Nucleus accumbens (tissue), 56 donors: ENCODE results near the gene PTPN5.

Experiments used
- DNase-seq, 56 donors: peaks; one replicate each; lab custom pipeline; 2025; lab: John Stamatoyannopoulos, UW

PTPN5 gene

GRCh38 chr11:18745251-18745650, 46.3 kb downstream of the PTPN5 start:
- peak in 33 of 56 donors; percentile 18 to 83 (median 53) for DNase-seq

DNA sequence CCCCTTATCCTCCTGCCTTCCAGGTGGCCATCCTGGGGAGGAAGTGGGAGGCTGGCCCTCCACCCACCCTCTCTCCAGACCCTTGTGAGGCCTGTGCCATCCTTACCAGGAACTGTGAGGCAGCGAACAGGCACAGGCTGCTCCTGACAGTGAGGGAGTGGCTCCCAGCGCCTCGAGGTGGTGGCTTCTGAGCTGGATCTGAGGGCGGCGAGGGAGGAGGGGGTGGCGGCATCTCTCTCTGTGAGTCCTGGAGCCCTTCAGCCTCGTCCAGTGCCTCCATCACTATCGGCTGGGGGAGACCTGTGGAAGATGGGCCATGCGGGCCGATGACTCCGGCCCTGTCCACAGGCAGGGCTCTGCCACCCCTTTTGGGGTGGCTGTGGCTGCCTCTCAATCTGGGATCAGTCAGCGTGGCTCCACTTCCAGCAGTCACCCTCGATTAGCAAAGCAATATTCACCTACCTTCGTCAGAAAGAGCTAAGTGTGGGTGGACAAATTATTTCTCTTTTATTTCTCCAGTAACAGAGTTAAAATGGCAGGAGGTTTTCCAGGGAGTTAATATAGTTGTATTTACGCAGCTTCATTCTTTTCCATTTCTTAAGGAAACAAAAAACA, 47.6 kb downstream of the PTPN5 start:
- peak in 28 of 56 donors; percentile 16 to 74 (median 42) for DNase-seq

- DNase-seq = no peak
Observed at GRCh38 chr11:18743365-18743764, 48.2 kb downstream of the PTPN5 start.

DNA sequence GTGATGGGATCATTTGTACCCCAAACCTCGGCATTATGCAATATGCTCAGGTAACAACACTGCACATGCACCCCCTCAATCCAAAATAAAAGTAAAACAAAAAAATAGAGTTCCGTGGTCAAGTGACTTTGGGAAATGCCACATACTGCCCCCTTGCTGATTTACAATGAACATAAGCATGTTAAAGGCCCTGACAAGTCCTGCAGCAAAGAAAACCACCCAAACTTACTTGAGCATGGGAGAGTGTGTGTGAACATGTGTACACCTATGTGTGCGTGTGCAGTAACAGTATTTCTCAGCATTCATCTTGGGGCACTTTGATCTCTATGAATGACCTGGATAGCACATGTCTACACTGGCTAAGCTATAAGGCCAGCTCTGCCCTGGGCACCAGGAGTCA, 49.8 kb downstream of the PTPN5 start:
- DNase-seq = no peak

- no peak for DNase-seq
Observed at GRCh38 chr11:18739685-18740084, 51.9 kb downstream of the PTPN5 start.

- DNase-seq = no peak
Observed at GRCh38 chr11:18737642-18738041, 54.0 kb downstream of the PTPN5 start.

DNA sequence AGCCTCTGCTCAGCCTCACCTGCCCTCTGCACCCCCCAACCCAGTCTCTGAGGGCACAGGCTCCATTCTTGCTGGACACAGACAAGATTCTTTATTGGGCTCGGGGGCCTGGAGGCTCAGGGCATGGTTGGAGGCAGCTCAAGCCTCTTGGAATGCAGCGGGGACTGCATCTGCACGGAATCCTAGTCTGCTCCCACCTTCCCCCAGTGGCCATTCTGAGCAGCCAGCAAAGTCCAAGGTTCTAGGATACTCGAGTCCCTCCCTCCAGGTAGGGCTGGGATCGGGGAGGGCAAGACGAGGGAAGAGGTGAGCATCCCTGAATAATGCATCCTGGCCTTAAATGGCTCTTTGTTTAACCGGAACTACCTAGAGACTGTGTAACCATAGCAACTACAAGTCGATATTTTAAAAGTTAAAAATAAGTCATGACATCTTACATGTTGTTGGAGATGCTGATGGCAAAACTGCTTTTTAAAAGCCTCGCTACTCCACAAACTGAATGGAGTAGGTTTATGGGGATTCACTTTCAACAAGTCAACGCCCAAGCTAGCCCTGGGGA, 54.9 kb downstream of the PTPN5 start:
- no peak for DNase-seq

- no peak for DNase-seq
Observed at GRCh38 chr11:18733202-18733601, 58.4 kb downstream of the PTPN5 start.

DNA sequence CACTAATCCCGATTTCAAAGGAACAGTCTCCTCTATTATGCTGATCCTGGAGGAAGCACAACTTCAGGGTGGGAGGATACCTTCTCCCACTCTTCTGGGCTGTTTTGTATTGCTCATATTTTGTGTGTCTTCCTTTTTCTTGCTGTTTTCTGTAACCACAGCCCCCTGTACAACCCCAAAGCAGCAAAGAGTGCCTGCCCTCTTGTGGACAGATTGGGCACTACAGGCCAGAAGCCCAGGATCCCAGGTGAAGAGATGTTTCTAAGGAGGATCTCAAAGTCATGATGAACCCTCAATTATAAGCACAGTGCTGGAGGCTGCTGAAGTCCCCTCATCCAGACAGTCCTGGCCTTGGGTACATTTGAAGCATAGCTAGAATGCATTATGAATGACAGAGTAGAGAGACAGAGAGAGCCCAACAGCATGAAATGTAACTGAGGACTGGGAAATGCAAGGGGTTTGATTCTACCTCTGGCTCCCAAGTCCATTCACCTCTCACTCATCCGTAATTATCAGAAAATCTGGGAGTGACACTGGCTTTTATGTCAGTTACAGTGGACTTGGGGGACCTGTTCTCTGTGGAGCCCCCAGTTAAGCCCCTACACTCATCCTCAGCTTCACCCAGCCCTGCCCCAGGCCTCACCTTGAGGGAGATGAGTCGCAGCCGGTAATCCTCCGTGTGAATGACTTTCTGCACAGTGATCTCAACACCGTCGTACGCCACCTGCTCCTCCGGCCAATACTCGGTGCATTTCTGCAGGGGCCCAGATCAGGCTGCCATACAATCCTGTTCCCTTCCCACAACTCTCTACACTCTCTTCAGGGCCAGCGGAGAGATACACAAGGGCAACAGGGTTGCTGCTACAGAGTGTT, 59.4 kb downstream of the PTPN5 start:
- peak in 46 of 56 donors; percentile 6 to 85 (median 40) for DNase-seq

DNA sequence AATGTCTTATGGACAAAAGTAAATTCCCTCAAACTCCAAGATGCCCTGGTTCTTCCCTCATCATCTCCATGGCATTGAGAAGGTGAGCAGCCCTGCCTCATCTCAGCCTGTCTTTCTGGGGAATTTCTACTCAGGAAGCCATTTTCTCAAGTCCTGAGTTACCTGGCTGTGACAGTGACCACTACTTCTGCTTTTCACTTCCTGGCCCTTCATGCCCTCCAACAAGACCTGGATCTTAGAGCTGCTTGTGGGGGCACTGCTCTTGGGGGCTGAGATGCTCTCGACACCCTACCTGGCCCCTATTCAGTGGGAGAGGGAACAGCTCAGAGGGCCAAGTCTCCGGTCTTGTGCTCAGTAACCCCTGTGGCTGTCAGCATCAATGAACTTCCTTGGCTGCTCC, 60.2 kb downstream of the PTPN5 start:
- DNase-seq = no peak

DNA sequence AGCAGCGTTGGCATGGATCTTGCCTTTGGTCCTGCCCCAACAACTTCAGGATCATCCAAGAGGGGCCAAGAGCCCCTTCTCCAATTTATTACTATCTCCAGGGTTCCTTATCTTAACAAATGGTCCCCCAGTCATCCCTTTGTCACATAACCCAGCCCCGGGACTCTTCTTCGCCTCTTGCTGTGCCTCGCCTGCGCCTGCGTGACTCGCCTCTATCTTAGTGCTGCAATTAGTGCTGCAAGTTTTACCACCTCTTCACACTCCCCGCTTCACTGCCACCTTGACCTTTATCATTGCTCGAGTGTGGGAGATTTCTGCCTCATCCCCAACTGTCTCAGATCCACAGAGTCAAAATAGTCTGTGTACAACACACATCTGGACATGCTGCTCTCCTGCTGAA, 61.6 kb downstream of the PTPN5 start:
- DNase-seq = no peak

DNA sequence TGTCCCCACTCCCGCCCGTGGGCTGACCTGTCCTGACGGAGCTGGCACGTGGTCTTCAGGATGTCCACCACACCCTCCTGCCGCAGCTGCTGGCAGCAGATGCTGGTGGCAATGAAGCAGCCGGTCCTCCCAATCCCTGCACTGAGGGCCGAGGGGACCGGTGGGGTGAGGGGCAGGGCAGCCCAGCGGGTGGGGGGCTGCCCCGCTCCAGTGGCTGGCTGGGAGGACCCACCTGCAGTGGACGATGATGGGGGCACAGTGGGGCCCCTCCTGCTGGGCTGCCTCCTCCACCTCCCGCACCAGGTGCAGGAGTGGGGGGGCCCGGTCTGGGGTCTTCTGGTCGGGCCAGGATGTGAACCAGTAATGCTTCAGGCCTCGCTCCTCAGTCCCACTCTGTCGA, 62.2 kb downstream of the PTPN5 start:
- no peak for DNase-seq

DNA sequence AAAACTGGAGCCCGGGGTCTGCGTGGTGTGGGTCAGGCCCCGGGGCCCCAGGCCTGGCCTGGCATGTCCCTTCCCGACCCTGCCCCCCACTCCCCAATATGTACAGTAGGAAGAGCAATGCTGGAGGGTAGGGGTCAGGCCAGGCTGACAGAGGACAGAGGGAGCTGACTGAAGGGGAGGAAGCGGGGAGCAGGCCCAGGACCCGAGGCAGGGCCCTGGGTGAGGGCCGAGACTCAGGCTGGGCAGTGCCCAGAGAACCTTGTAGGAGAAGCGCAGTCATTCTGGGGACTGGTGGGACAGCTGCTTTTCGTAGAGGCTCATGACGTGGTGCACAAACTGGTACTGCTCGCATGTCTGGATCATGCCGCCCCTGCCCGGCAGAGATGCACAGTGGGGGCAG, 62.9 kb downstream of the PTPN5 start:
- DNase-seq = no peak

DNA sequence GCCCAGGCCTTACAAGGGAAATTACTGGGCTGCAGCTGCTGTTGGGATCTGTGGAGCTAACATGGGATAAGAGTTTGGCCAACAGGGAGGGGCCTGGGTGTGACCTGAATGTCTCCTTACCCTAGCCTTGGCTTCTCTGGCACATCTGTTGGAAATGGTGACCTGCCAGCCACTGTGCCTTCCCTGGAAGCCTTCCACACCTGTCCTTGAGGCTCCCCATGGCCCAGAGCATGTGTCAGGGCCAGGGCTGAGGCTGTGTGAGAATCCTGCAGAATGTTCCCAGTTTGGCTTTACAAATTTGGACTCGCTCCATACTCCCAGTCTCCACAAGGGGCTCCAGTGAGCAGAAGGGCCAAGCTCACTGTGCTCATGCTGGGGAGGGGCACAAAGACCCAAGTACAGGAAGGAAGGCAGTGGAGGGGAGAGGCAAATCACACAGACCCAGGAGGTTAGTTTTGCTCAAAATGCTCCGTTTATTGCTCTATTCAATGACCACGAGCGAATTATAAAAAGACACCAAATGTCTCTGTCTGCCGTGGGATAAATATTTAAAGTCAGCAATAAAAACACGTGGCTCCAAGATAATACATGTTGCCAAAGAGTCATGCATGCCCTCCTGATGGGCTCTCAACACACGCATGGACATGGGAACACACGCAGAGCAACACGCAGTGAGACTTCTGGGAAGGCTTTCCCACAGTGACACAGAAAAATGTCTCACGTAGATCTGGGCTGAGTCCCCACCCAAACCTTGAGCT, 63.9 kb downstream of the PTPN5 start:
- peak in 19 of 56 donors; percentile 6 to 65 (median 32) for DNase-seq

- peak in 1 of 56 donors; percentile 24 for DNase-seq
Observed at GRCh38 chr11:18726040-18726439, 65.6 kb downstream of the PTPN5 start, which contains the start of gene IGSF22. Gene IGSF22, minus strand, starts transcription at chr11:18726188. Its CDS starts 1,952 bp downstream, at chr11:18724236.

DNA sequence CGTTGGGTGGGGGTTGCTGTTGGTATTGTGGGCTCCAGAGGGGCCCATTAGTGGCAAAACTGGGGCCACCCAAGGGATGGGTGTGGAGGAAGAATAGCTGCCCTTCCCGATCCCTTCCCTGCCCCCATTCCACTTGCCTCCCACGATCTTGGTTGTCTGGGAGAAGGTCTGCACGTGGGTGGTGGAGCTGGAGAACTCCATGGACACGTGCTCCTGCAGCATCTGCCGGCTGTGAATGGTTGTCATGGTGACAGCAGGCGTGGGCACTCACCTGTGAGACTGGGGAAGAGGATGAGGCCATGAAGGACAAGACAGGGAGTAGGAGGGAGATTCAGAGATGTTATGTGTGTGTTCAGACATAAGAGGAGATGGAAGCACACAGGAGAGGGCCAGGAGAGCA, 67.6 kb downstream of the PTPN5 start:
- DNase-seq = peak in 39 of 56 donors; percentile 23 to 87 (median 59)

GRCh38 chr11:18722293-18722637, 69.3 kb downstream of the PTPN5 start:
- no peak for DNase-seq

DNA sequence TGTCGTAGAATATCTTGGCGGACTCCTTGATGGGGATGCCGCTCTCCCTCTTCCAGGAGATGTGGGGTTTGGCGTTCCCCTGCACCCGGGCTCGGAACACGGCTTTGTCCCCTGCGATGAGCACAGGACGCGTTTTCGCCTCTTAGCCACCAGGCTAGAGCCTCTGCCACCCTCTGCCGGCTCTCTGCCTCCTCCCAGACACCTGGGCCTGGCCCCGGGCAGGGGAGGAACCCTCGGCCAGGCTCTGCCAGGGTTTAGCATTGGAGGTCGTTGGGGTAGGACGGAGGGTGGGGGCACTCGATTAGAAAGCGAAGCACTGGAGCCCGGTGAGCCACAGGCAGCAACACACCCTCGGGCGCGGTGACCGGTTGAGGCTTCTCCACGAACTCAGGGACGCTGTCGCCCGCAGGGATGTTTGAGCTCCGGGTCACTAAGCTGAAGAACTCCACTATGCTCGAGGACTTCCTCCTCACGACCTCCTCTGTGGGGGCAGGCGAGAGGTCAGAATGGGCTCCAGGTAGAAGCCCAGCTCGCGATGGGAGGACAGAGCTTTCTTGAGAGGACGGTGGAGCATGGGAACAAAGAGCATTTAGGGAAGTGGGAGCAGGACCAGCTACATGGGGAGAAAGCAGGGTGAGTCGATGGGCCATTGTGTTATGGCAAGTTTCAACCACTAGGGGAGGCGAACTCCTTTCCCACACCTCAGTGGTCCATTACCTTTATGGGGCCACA, 69.9 kb downstream of the PTPN5 start:
- DNase-seq = peak in 8 of 56 donors; percentile 22 to 61 (median 42)

DNA sequence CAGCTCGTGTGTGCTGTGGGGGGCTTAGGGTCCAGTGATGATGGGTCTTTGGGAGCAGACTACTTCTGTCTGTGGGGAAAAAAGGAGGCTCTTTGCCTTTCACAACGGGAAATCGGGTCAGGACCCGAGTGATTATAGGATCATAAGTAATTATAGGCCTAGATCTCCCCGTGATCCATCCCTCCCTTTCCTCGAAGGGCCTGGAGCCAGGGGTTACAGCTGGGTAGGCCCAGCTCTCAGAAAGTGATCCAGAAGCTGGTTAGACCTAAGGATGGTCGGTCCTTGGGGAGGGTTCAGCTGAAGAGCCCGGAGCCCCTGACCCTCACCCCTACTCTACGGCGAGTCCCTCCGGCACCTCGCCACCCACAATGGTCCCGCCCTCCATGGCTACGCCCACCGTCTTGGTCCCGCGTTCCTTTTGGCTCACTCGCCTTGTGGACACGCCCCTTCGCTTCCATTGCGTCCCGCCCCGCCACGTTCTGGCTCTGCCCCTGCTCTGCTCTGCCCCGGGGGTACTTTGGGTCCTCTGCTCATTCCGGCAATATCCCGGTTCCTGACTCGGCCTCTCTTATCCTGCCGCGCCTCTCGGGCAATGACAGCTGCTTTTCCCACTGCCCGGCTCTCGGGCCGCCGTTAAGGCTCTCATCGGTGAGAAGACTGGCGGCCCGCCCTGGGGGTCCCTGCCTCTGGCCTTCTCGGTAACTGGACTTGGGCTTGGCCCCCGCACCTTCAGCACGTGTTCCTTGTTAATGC, 70.6 kb downstream of the PTPN5 start:
- peak in 50 of 56 donors; percentile 11 to 91 (median 64) for DNase-seq
